ENCODE data around the gene RPGRIP1. TPM values are rescaled to one million over a fixed set of nuclear protein-coding genes. Genes with fewer than 3 reads are reported as not detected.

RPGRIP1 gene
- total RNA-seq, 6 donors from 2014 or later = 0.15 to 1.0 (median 0.34) TPM; not detected in 1

- Histone ChIP-seq H3K36me3 (no peaks in the 10 kb centered on the region), H3K4me1 (peaks cover 0 to 15% (median 2%) of the 10 kb centered on the region in 4 donors), H3K27me3 (no peaks in the 10 kb centered on the region), H3K4me3 (peak overlapping the region in 3 of 4 donors; percentile 32 to 43 (median 43)), H3K27ac (peak overlapping the region; percentile 57 to 71 (median 62)), H3K9me3 (no peaks in the 10 kb centered on the region)
- DNase-seq (no peak), ATAC-seq (ENCODE audit: low FRiP score in 2 of 2) (peak in 1 of 2 donors; percentile 9)
- TF ChIP-seq EP300 (IDR thresholded peaks at IDR 0.05) = no peak
- no peak for TF ChIP-seq POLR2A (IDR thresholded peaks at IDR 0.05)
- no peak for TF ChIP-seq CTCF (IDR thresholded peaks at IDR 0.05)
- no peak for TF ChIP-seq POLR2AphosphoS5 (IDR thresholded peaks at IDR 0.05)
- WGBS, 2 donors = 78 to 81% methylated on average over 8 of the region's 8 CpGs
Measured at GRCh38 chr14:21309238-21309636, 29.4 kb downstream of the RPGRIP1 start.

GRCh38 chr14:21309956-21310355 is 30.1 kb downstream of the RPGRIP1 start:
- Histone ChIP-seq H3K27ac (no peak overlapping the region), H3K4me3 (no peak overlapping the region), H3K27me3 (no peaks in the 10 kb centered on the region), H3K4me1 (peaks cover 0 to 15% (median 2%) of the 10 kb centered on the region in 4 donors), H3K9me3 (no peaks in the 10 kb centered on the region), H3K36me3 (no peaks in the 10 kb centered on the region)
- ATAC-seq (ENCODE audit: low FRiP score in 2 of 2) = no peak
- TF ChIP-seq CTCF (IDR thresholded peaks at IDR 0.05) (no peak), EP300 (IDR thresholded peaks at IDR 0.05) (no peak), POLR2AphosphoS5 (IDR thresholded peaks at IDR 0.05) (no peak)
- no peak for DNase-seq
- WGBS, 2 donors = 90 to 95% methylated on average over 3 of the region's 3 CpGs

GRCh38 chr14:21311614-21312013 is 31.7 kb downstream of the RPGRIP1 start:
- peaks cover 0 to 15% (median 2%) of the 10 kb centered on the region in 4 donors for H3K4me1 ChIP-seq

GRCh38 chr14:21313512-21313911 is 33.6 kb downstream of the RPGRIP1 start:
- Histone ChIP-seq H3K4me3 (no peak overlapping the region), H3K4me1 (peaks cover 0 to 7% (median 0%) of the 10 kb centered on the region in 4 donors), H3K27ac (no peak overlapping the region), H3K27me3 (no peaks in the 10 kb centered on the region), H3K36me3 (no peaks in the 10 kb centered on the region), H3K9me3 (no peaks in the 10 kb centered on the region)
- TF ChIP-seq EP300 (IDR thresholded peaks at IDR 0.05) (no peak), POLR2A (IDR thresholded peaks at IDR 0.05) (no peak), CTCF (IDR thresholded peaks at IDR 0.05) (no peak), POLR2AphosphoS5 (IDR thresholded peaks at IDR 0.05) (no peak)
- DNase-seq = no peak
- no peak for ATAC-seq (ENCODE audit: low FRiP score in 2 of 2)
- WGBS, 2 donors = 75 to 84% methylated on average over 12 of the region's 12 CpGs

More at GRCh38 chr14:21311614-21312013, 31.7 kb downstream of the RPGRIP1 start:
- H3K27ac ChIP-seq = no peak overlapping the region
- H3K9me3 ChIP-seq = no peaks in the 10 kb centered on the region
- DNase-seq (no peak), ATAC-seq (ENCODE audit: low FRiP score in 2 of 2) (no peak)
- no peaks in the 10 kb centered on the region for H3K27me3 ChIP-seq
- no peaks in the 10 kb centered on the region for H3K36me3 ChIP-seq
- TF ChIP-seq POLR2A (IDR thresholded peaks at IDR 0.05) (no peak), POLR2AphosphoS5 (IDR thresholded peaks at IDR 0.05) (no peak), EP300 (IDR thresholded peaks at IDR 0.05) (no peak), CTCF (IDR thresholded peaks at IDR 0.05) (no peak)
- H3K4me3 ChIP-seq = no peak overlapping the region
- 72 to 80% methylated on average over 2 of the region's 2 CpGs for WGBS, 2 donors

- Histone ChIP-seq H3K4me1 (peaks cover 5 to 8% (median 7%) of the 10 kb centered on the region in 4 donors), H3K27me3 (no peaks in the 10 kb centered on the region), H3K4me3 (no peak overlapping the region), H3K9me3 (no peaks in the 10 kb centered on the region), H3K27ac (no peak overlapping the region), H3K36me3 (no peaks in the 10 kb centered on the region)
- TF ChIP-seq POLR2AphosphoS5 (IDR thresholded peaks at IDR 0.05) (no peak), EP300 (IDR thresholded peaks at IDR 0.05) (no peak), CTCF (IDR thresholded peaks at IDR 0.05) (no peak), POLR2A (IDR thresholded peaks at IDR 0.05) (no peak)
- ATAC-seq (ENCODE audit: low FRiP score in 2 of 2) = peak in 1 of 2 donors; percentile 27
- DNase-seq = no peak
- 62 to 67% methylated on average over 3 of the region's 3 CpGs for WGBS, 2 donors
Measured at GRCh38 chr14:21317398-21317797, 37.5 kb downstream of the RPGRIP1 start.
